Esophagus squamous epithelium (tissue), 5 donors: ENCODE data around the gene ANKFY1. TPM values are rescaled to one million over a fixed set of nuclear protein-coding genes. Genes with fewer than 3 reads are reported as not detected.

Experiments
- DNase-seq: peaks from one replicate; lab custom pipeline; 2025; lab: John Stamatoyannopoulos, UW
- H3K27ac ChIP-seq, 4 donors: fragments of 200-600 bp; sonication (generic); one replicate each; pipeline ENCODE4 v1.5.1; 2016 to 2019; ENCODE audit warnings: mild to moderate bottlenecking in 1 of 4
- H3K27me3 ChIP-seq, 4 donors: fragments of 200-600 bp; sonication (generic); 1 replicate in 3 of 4; 2 replicates in 1 of 4; pipeline versions ENCODE4 v1.5.1 to v1.6.0; 2017 to 2021; ENCODE audit warnings: antibody characterized with exemption in 1 of 4
- H3K36me3 ChIP-seq, 3 donors: fragments of 200-600 bp; sonication (generic); one replicate each; pipeline ENCODE4 v1.5.1; 2016 to 2019
- H3K4me1 ChIP-seq, 3 donors: fragments of 200-600 bp; sonication (generic); one replicate each; pipeline ENCODE4 v1.5.1; 2017 to 2019
- H3K4me3 ChIP-seq, 4 donors: fragments of 200-600 bp; sonication (generic); 1 replicate in 3 of 4; 2 replicates in 1 of 4; pipeline ENCODE4 v1.5.1; 2016 to 2019; ENCODE audit warnings: mild to moderate bottlenecking in 2 of 4, moderate library complexity in 1 of 4
- H3K9me3 ChIP-seq, 3 donors: fragments of 200-600 bp; sonication (generic); one replicate each; pipeline ENCODE4 v1.5.1; 2016 to 2019
- POLR2A ChIP-seq, 4 donors: fragments of 450-650 bp; IDR thresholded peaks; one replicate each; pipeline ENCODE4 v1.6.1; 2017; ENCODE audit warnings: antibody characterized with exemption in 4 of 4, mild to moderate bottlenecking in 4 of 4, moderate library complexity in 3 of 4
- WGBS, 2 donors: methylation state at CpG; one replicate each; pipeline ENCODE4 v1.1.5; 2018; 5-methylcytosine and 5-hydroxymethylcytosine counted together
- intact Hi-C: fragments of 100-400 bp; cut with DNase I; formaldehyde crosslinking; loops from one replicate; pipeline ENCODE4 v1.15.0; 2022
- total RNA-seq, 4 donors: library from RNA; depleted of rRNA; stranded (reverse); fragments of >200 nt; gene quantifications; one replicate each; pipeline ENCODE4 v1.1.0, GENCODE V29; 2016
- TF ChIP-seq, protein P1 (sequence below), 6 experiments: fragments of 450-650 bp in 4 of 6; fragments of 200-600 bp in 2 of 6; sonication (generic) in 2 of 6; IDR thresholded peaks; one replicate each; pipeline ENCODE4 v1.5.1; 2016 to 2019; ENCODE audit warnings: antibody characterized with exemption in 6 of 6, mild to moderate bottlenecking in 4 of 6, moderate library complexity in 4 of 6
- donor health status: DM: yes; HTN: yes; CAD: no.

Gene ANKFY1
- total RNA-seq, 4 donors from 2014 or later = 21.0 to 34.7 (median 26.4) TPM

DNA sequence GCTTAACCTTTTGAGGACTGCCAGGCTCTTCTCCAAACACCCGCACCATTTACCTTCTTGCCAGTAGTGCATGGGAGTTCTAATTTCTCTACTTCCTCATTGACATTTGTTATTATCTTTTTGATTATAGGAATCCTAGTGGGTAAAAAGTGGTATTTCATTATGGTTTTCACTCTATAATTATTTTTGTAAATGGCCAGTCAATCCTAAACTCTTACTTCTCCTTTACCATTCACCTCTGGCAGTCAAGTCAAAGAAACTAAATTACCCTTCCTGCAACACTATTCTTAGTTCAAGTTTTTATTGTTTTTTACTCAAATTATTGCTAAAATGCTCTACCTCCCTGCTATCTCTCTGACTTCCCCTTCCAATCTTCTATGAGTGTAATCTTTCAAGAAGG is 29.8 kb upstream of the ANKFY1 start:
- WGBS, 2 donors = 95 to 100% methylated on average over 1 of the region's 1 CpG
- H3K27me3 ChIP-seq = no peaks in the 10 kb centered on the region
- peaks cover 0 to 86% (median 4%) of the 10 kb centered on the region in 3 donors for H3K36me3 ChIP-seq
- H3K4me1 ChIP-seq = no peaks in the 10 kb centered on the region
- intact Hi-C loops = no loop called here
- no peaks in the 10 kb centered on the region for H3K9me3 ChIP-seq
- H3K4me3 ChIP-seq = no peak overlapping the region
- H3K27ac ChIP-seq = no peak overlapping the region
- TF ChIP-seq, protein P1, sequence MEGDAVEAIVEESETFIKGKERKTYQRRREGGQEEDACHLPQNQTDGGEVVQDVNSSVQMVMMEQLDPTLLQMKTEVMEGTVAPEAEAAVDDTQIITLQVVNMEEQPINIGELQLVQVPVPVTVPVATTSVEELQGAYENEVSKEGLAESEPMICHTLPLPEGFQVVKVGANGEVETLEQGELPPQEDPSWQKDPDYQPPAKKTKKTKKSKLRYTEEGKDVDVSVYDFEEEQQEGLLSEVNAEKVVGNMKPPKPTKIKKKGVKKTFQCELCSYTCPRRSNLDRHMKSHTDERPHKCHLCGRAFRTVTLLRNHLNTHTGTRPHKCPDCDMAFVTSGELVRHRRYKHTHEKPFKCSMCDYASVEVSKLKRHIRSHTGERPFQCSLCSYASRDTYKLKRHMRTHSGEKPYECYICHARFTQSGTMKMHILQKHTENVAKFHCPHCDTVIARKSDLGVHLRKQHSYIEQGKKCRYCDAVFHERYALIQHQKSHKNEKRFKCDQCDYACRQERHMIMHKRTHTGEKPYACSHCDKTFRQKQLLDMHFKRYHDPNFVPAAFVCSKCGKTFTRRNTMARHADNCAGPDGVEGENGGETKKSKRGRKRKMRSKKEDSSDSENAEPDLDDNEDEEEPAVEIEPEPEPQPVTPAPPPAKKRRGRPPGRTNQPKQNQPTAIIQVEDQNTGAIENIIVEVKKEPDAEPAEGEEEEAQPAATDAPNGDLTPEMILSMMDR (IDR thresholded peaks at IDR 0.05) = no peak
- TF ChIP-seq POLR2A (IDR thresholded peaks at IDR 0.05) = no peak
- no peak for DNase-seq

DNA sequence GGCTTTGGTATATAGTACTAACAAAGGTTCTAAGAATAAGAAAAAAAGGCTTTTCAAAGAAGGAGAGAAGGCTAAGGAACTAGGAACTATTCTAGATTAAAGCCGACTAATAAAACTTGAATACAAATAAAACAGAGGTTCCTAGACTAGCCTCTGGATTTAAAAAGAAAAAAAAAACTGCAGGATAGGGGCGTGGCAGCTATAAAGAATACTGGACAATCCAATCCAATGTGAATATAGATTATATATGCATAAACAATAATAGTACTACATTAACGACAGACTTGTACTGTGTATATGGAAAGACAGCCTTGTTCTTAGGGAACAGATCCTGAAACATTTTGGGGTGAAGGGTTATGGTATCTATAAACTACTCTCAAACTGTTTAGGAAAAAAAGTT is 23.9 kb upstream of the ANKFY1 start:
- no peaks in the 10 kb centered on the region for H3K4me1 ChIP-seq
- TF ChIP-seq, protein P1 (IDR thresholded peaks at IDR 0.05) = no peak
- TF ChIP-seq POLR2A (IDR thresholded peaks at IDR 0.05) = no peak
- no peak for DNase-seq
- H3K36me3 ChIP-seq = peaks cover 0 to 94% (median 4%) of the 10 kb centered on the region in 3 donors
- intact Hi-C loops = no loop called here
- no peak overlapping the region for H3K27ac ChIP-seq
- WGBS, 2 donors = 87 to 97% methylated on average over 3 of the region's 3 CpGs
- no peak overlapping the region for H3K4me3 ChIP-seq
- H3K27me3 ChIP-seq = no peaks in the 10 kb centered on the region
- no peaks in the 10 kb centered on the region for H3K9me3 ChIP-seq

DNA sequence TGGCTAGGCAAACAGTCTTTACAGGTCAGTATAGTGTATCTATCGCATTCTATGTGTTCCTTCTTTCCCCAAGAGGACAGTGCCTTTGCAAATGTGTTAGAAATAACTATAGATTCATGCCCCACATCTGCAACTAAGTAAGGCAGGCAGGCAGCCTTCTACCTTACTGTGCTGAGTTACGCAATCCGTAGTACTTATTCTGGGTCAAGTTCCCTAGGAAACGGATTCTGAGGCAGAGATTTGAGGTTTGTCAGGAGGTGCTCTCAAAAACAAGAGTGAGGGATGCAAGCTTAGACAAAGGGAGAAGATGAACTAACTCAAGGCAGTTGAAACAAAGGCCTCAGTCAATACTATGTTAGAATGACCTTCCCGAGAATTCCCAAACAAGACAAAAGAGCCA is 12.7 kb upstream of the ANKFY1 start:
- no peak for TF ChIP-seq POLR2A (IDR thresholded peaks at IDR 0.05)
- TF ChIP-seq, protein P1 (IDR thresholded peaks at IDR 0.05) = no peak
- Histone ChIP-seq H3K4me1 (no peaks in the 10 kb centered on the region), H3K4me3 (no peak overlapping the region), H3K27me3 (no peaks in the 10 kb centered on the region), H3K27ac (no peak overlapping the region), H3K9me3 (no peaks in the 10 kb centered on the region), H3K36me3 (peaks cover 0 to 91% (median 13%) of the 10 kb centered on the region in 3 donors)
- 86 to 91% methylated on average over 4 to 5 of the region's 5 CpGs for WGBS, 2 donors
- DNase-seq = no peak
- intact Hi-C loops = no loop called here

- Histone ChIP-seq H3K27me3 (no peaks in the 10 kb centered on the region), H3K4me1 (no peaks in the 10 kb centered on the region), H3K4me3 (no peak overlapping the region), H3K36me3 (peaks cover 0 to 92% (median 7%) of the 10 kb centered on the region in 3 donors), H3K9me3 (no peaks in the 10 kb centered on the region), H3K27ac (no peak overlapping the region)
- no peak for TF ChIP-seq POLR2A (IDR thresholded peaks at IDR 0.05)
- TF ChIP-seq, protein P1 (IDR thresholded peaks at IDR 0.05) = no peak
- DNase-seq = no peak
- intact Hi-C loops = no loop called here
- WGBS, 2 donors = 90 to 93% methylated on average over 4 of the region's 4 CpGs
Measured at GRCh38 chr17:4272972-4273368, 9.2 kb upstream of the ANKFY1 start.

- 78 to 83% methylated on average over 6 of the region's 6 CpGs for WGBS, 2 donors
- intact Hi-C loops = no loop called here
Measured at GRCh38 chr17:4272213-4272971, 8.6 kb upstream of the ANKFY1 start.

More at GRCh38 chr17:4272213-4272971, 8.6 kb upstream of the ANKFY1 start:
- H3K9me3 ChIP-seq = no peaks in the 10 kb centered on the region
- no peak for DNase-seq
- H3K36me3 ChIP-seq = peaks cover 0 to 92% (median 5%) of the 10 kb centered on the region in 3 donors
- no peaks in the 10 kb centered on the region for H3K27me3 ChIP-seq
- TF ChIP-seq, protein P1 (IDR thresholded peaks at IDR 0.05) = no peak
- no peak for TF ChIP-seq POLR2A (IDR thresholded peaks at IDR 0.05)
- no peak overlapping the region for H3K27ac ChIP-seq
- no peak overlapping the region for H3K4me3 ChIP-seq
- H3K4me1 ChIP-seq = no peaks in the 10 kb centered on the region
